HepG2 (cell line): ENCODE results near the gene CYLD. TPM values are rescaled to one million over a fixed set of nuclear protein-coding genes. Genes with fewer than 3 reads are reported as not detected.
A peak's percentile ranks its signal among the peaks of the same experiment; 100 is the strongest.

Source experiments
- ELF4 ChIP-seq: sonication (generic); formaldehyde crosslinking; IDR thresholded peaks from 2 replicates; pipeline ENCODE4 v1.5.0; 2020; ENCODE audit warnings: missing genetic modification reagents, mild to moderate bottlenecking, moderate library complexity, borderline replicate concordance
- MED1 ChIP-seq: sonication (generic); formaldehyde crosslinking; IDR thresholded peaks from 2 replicates; pipeline ENCODE4 v1.4.0; 2020; ENCODE audit warnings: missing genetic modification reagents
- PCBP2 ChIP-seq: fragments of 200-400 bp; formaldehyde crosslinking; optimal IDR thresholded peaks from 2 replicates; pipeline ENCODE3; 2018; ENCODE audit warnings: low read length, low read depth; ENCODE audit not compliant: poor library complexity, severe bottlenecking
- THAP11 ChIP-seq: IDR thresholded peaks from 2 replicates; pipeline ENCODE4 v1.6.1; 2016; ENCODE audit warnings: missing biosample characterization, missing genetic modification reagents
- ZNF556 ChIP-seq: sonication (generic); formaldehyde crosslinking; IDR thresholded peaks from 2 replicates; pipeline ENCODE4 v1.4.0; 2020; ENCODE audit warnings: mild to moderate bottlenecking, missing genetic modification reagents, borderline replicate concordance
- ZNF703 ChIP-seq: sonication (generic); formaldehyde crosslinking; IDR thresholded peaks from 2 replicates; pipeline ENCODE4 v1.5.1; 2020; ENCODE audit warnings: missing genetic modification reagents, mild to moderate bottlenecking, moderate library complexity, borderline replicate concordance
- ZNF710 ChIP-seq: sonication (generic); formaldehyde crosslinking; IDR thresholded peaks from 2 replicates; pipeline ENCODE4 v1.5.0; 2020; ENCODE audit warnings: mild to moderate bottlenecking, missing genetic modification reagents, borderline replicate concordance
- ZNF841 ChIP-seq: sonication (generic); formaldehyde crosslinking; IDR thresholded peaks from 2 replicates; pipeline ENCODE4 v1.8.1; 2023; ENCODE audit warnings: missing genetic modification reagents, borderline replicate concordance
- ZNF879 ChIP-seq: sonication (generic); formaldehyde crosslinking; IDR thresholded peaks from 2 replicates; pipeline ENCODE4 v1.8.1; 2023; ENCODE audit warnings: missing genetic modification reagents
- polyA plus RNA-seq, 8 experiments: library from polyadenylated mRNA; depleted of rRNA in 3 of 8; stranded (reverse) in 7 of 8; unstranded in 1 of 8; fragments of >200 nt; fragmentation: Illumina TruSeq in 4 of 8; extraction: Trizol in 4 of 8; gene quantifications; 2 replicates each; pipeline versions ENCODE4 v1.2.1 to v1.2.3, GENCODE V29; 2011 to 2016; ENCODE audit warnings: low read depth in 4 of 8, missing spikeins in 1 of 8, mixed read lengths in 1 of 8; ENCODE audit not compliant: insufficient read depth in 1 of 8
- total RNA-seq, 5 experiments: library from RNA; depleted of rRNA; stranded (reverse); fragments of >200 nt; fragmentation: Illumina TruSeq; extraction: Trizol; gene quantifications; 2 replicates each; pipeline ENCODE4 v1.2.3, GENCODE V29; 2016; ENCODE audit warnings: low read depth in 1 of 5
- TF ChIP-seq, protein P1 (sequence below): sonication (generic); formaldehyde crosslinking; IDR thresholded peaks from 2 replicates; pipeline ENCODE4 v1.4.0; 2020; ENCODE audit warnings: missing genetic modification reagents, borderline replicate concordance
- TF ChIP-seq, protein P2 (sequence below): sonication (generic); formaldehyde crosslinking; IDR thresholded peaks from 2 replicates; pipeline ENCODE4 v1.4.0; 2020; ENCODE audit warnings: mild to moderate bottlenecking, missing genetic modification reagents
- TF ChIP-seq, protein P3 (sequence below): sonication (generic); formaldehyde crosslinking; IDR thresholded peaks from 2 replicates; pipeline ENCODE4 v1.4.0; 2020; ENCODE audit warnings: missing genetic modification reagents, borderline replicate concordance
- TF ChIP-seq, protein P4 (sequence below): sonication (generic); formaldehyde crosslinking; conservative IDR thresholded peaks from 2 replicates; pipeline ENCODE4 v1.8.0; 2022; ENCODE audit warnings: mild to moderate bottlenecking, moderate library complexity, missing genetic modification reagents

Gene CYLD
- total and polyA plus RNA-seq, 2 of the 13 experiments (the other 11 are each of a cell fraction or from before 2014, with no cell fraction given): 6.1 to 11.4 TPM

DNA sequence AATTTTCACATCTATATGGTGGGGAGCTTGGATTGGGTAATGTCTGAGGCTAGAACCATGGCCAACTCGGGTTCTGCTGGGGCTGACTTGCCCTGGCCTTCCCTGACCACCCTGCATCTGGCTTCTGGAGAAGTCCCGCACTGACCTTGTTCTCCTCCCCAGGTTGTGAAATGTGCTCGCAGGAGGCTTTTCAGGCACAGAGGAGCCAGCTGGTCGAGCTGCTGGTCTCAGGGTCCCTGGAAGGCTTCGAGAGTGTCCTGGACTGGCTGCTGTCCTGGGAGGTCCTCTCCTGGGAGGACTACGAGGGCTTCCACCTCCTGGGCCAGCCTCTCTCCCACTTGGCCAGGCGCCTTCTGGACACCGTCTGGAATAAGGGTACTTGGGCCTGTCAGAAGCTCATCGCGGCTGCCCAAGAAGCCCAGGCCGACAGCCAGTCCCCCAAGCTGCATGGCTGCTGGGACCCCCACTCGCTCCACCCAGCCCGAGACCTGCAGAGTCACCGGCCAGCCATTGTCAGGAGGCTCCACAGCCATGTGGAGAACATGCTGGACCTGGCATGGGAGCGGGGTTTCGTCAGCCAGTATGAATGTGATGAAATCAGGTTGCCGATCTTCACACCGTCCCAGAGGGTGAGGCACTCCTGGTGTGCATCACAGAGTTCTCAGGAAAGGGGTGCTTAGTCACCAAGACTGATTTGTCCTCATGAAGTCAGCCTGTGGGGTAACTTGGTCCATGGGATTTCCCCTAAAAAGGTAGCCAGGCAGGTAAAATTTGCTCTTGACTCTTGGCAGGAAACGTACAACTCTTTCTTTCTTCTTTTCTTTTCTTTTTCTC, 42.3 kb upstream of the CYLD start (continued):
- TF ChIP-seq, protein P1, sequence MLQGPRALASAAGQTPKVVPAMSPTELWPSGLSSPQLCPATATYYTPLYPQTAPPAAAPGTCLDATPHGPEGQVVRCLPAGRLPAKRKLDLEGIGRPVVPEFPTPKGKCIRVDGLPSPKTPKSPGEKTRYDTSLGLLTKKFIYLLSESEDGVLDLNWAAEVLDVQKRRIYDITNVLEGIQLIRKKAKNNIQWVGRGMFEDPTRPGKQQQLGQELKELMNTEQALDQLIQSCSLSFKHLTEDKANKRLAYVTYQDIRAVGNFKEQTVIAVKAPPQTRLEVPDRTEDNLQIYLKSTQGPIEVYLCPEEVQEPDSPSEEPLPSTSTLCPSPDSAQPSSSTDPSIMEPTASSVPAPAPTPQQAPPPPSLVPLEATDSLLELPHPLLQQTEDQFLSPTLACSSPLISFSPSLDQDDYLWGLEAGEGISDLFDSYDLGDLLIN: no peak
- TF ChIP-seq ELF4 (no peak), ZNF841 (no peak), ZNF710 (CRISPR knock-in tag) (0 out of 2 replicates have a peak, but pooled peaks have one; percentile 50), ZNF879 (CRISPR knock-in tag) (no peak), THAP11 (CRISPR knock-in tag) (peak; percentile 39; the same call in 1 of the 2 replicates), MED1 (peak; percentile 54), ZNF556 (CRISPR knock-in tag) (no peak), ZNF703 (CRISPR knock-in tag) (no peak), PCBP2 (no peak)
- TF ChIP-seq, protein P2, sequence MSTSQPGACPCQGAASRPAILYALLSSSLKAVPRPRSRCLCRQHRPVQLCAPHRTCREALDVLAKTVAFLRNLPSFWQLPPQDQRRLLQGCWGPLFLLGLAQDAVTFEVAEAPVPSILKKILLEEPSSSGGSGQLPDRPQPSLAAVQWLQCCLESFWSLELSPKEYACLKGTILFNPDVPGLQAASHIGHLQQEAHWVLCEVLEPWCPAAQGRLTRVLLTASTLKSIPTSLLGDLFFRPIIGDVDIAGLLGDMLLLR (CRISPR knock-in tag): 0 out of 2 replicates have a peak, but pooled peaks have one; percentile 25
- TF ChIP-seq, protein P3, sequence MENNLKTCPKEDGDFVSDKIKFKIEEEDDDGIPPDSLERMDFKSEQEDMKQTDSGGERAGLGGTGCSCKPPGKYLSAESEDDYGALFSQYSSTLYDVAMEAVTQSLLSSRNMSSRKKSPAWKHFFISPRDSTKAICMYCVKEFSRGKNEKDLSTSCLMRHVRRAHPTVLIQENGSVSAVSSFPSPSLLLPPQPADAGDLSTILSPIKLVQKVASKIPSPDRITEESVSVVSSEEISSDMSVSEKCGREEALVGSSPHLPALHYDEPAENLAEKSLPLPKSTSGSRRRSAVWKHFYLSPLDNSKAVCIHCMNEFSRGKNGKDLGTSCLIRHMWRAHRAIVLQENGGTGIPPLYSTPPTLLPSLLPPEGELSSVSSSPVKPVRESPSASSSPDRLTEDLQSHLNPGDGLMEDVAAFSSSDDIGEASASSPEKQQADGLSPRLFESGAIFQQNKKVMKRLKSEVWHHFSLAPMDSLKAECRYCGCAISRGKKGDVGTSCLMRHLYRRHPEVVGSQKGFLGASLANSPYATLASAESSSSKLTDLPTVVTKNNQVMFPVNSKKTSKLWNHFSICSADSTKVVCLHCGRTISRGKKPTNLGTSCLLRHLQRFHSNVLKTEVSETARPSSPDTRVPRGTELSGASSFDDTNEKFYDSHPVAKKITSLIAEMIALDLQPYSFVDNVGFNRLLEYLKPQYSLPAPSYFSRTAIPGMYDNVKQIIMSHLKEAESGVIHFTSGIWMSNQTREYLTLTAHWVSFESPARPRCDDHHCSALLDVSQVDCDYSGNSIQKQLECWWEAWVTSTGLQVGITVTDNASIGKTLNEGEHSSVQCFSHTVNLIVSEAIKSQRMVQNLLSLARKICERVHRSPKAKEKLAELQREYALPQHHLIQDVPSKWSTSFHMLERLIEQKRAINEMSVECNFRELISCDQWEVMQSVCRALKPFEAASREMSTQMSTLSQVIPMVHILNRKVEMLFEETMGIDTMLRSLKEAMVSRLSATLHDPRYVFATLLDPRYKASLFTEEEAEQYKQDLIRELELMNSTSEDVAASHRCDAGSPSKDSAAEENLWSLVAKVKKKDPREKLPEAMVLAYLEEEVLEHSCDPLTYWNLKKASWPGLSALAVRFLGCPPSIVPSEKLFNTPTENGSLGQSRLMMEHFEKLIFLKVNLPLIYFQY (CRISPR knock-in tag): no peak
- TF ChIP-seq, protein P4, sequence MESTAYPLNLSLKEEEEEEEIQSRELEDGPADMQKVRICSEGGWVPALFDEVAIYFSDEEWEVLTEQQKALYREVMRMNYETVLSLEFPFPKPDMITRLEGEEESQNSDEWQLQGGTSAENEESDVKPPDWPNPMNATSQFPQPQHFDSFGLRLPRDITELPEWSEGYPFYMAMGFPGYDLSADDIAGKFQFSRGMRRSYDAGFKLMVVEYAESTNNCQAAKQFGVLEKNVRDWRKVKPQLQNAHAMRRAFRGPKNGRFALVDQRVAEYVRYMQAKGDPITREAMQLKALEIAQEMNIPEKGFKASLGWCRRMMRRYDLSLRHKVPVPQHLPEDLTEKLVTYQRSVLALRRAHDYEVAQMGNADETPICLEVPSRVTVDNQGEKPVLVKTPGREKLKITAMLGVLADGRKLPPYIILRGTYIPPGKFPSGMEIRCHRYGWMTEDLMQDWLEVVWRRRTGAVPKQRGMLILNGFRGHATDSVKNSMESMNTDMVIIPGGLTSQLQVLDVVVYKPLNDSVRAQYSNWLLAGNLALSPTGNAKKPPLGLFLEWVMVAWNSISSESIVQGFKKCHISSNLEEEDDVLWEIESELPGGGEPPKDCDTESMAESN (CRISPR knock-in tag): peak; percentile 53; the same call in 1 of the 2 replicates
